ENCODE results near the gene FERMT3.

DNA sequence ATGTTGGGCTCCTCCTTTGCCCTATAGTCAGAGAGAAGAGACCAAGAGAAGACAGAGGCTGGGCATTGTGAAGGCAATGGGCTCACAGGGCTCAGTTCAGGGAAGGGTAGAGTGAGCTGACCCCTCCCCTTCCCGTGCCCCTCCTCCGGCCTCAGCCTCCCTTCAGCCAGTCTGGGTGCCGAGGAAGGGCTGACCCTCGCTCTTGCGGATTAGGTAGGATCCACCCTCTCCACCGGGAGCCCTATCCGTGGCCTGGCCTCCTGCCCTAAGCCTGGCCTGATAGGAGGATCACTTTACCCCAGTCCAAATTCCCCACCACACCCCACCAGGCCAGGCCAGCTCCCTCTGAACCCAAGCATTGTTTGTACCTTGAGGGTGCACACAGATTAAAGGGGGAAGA lies 42.1 kb downstream of the FERMT3 start:
- TF ChIP-seq, protein P1, sequence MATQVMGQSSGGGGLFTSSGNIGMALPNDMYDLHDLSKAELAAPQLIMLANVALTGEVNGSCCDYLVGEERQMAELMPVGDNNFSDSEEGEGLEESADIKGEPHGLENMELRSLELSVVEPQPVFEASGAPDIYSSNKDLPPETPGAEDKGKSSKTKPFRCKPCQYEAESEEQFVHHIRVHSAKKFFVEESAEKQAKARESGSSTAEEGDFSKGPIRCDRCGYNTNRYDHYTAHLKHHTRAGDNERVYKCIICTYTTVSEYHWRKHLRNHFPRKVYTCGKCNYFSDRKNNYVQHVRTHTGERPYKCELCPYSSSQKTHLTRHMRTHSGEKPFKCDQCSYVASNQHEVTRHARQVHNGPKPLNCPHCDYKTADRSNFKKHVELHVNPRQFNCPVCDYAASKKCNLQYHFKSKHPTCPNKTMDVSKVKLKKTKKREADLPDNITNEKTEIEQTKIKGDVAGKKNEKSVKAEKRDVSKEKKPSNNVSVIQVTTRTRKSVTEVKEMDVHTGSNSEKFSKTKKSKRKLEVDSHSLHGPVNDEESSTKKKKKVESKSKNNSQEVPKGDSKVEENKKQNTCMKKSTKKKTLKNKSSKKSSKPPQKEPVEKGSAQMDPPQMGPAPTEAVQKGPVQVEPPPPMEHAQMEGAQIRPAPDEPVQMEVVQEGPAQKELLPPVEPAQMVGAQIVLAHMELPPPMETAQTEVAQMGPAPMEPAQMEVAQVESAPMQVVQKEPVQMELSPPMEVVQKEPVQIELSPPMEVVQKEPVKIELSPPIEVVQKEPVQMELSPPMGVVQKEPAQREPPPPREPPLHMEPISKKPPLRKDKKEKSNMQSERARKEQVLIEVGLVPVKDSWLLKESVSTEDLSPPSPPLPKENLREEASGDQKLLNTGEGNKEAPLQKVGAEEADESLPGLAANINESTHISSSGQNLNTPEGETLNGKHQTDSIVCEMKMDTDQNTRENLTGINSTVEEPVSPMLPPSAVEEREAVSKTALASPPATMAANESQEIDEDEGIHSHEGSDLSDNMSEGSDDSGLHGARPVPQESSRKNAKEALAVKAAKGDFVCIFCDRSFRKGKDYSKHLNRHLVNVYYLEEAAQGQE (IDR thresholded peaks at IDR 0.05; ENCODE audit: insufficient read depth in 1 of 2, low read depth in 2 of 2, low read length in 2 of 2): no peak
- TF ChIP-seq POLR2AphosphoS5 (IDR thresholded peaks at IDR 0.05; ENCODE audit: low read depth, low read length): no peak
- TF ChIP-seq SIN3A (IDR thresholded peaks at IDR 0.05; ENCODE audit: borderline replicate concordance, insufficient read depth, low read length): no peak
- TF ChIP-seq TAF1 (IDR thresholded peaks at IDR 0.05; ENCODE audit: borderline replicate concordance, insufficient read depth, low read length): no peak
